Activated effector memory CD4-positive, alpha-beta T cell treated with Interleukin-2 at 50 U/mL for 16 hours (primary cell): ENCODE results near the gene RBMS3.
"Not testable (repeated sequence)": the region's sequence is repeated elsewhere in the genome, so short reads cannot be mapped to it uniquely, and the experiment has no call there.

Experiments
- DNase-seq: peaks from one replicate; pipeline ENCODE4 v3.0.0-alpha.2; 2020

The RBMS3 gene

DNA sequence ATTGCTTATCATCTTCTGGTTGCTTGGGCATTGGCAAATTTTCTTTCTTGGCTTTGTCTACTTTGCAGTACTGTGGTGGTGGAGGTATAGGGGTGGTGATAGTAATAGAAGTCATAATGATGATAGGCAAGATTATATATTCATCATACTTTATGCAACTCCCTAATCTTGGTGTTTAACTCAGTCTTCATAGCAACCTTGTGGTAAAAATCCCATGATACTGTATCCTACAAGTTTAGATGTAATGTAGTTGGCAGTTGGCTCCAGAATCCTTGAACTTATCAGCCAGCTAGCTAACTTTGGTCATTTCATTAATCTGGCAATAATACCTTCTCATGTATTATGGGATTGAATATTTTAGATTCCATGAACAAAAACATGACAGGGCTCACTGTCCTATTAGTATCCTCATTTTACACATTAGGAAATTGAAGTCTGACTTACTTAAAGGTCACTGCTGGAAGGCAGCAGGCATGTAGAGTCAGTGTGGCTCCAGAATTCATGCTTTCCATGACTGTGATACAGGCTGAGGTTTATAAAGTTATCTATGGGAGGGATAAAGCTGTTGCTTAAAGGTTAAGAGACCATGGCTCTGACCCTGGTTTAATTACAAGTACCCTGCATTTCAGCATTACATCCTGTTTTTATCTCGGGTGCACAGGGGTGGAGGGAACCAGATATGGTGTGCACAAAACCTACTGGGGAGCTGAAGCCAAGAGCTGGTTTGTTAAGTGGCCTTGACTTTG lies 33.3 kb downstream of the RBMS3 start:
- no peak for DNase-seq

GRCh38 chr3:29314727-29315088 lies 33.8 kb downstream of the RBMS3 start:
- DNase-seq, result no peak

- no peak for DNase-seq
These were observed 36.8 kb downstream of the RBMS3 start for GRCh38 chr3:29317659-29318173.

DNA sequence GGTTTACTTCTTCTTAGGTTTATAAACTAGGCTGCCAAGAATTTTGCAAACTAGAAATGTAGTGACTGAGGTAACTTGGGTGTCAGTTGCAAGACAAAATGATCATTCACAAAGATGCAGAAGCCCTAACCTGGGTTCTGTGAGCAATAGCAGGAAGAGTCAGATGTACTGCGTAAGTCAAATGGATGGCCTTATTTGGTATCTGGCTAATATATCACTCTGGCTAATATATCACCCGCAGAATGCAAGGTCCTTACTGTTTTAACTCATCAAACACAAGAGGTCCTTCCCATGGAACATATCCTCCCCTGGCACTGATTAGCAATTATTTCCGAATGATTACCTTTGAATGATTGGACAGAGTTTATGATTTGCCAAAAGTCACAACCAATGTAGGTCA lies 37.4 kb downstream of the RBMS3 start:
- no peak for DNase-seq

DNA sequence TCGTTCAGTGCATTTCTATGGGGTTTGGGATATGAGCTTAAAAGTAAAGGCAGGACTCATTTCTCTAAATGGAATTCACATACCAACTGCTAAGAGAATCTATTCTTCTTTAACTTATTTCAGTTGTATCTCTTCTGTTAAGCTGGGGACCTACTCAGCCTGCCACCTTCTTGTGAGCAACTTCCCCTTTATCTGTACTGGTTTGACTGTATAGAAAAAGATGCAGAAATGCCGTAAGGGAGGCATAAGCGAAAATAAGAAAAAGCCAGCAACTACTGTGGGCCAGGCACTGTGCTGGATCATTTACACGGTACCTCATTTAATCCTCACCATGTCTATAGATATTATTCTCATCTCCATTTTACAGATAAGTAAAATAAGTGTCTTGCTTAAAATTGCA lies 38.4 kb downstream of the RBMS3 start:
- DNase-seq, result no peak

DNA sequence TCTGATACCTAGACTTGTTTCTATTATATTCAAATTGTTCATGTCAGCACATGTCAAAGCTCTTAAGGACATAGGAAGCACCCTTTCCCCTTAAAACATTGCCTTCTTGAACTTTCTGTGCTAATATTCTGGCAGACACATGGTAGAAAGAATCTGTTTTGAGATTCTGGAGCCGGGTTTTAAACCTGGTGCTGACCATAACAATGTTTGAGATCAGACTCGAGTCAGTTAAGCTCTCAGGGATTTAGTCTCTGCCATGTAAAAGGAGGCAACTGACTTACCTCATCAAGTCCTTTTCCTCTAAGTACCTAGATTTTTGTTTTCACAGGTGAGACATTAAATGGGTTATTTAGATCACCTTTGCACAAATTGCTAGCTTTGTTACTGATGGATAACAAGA lies 38.9 kb downstream of the RBMS3 start:
- no peak for DNase-seq

- no peak for DNase-seq
These were observed 41.7 kb downstream of the RBMS3 start for GRCh38 chr3:29322586-29322985.

- no peak for DNase-seq
These were observed 43.3 kb downstream of the RBMS3 start for GRCh38 chr3:29324180-29324651.

DNA sequence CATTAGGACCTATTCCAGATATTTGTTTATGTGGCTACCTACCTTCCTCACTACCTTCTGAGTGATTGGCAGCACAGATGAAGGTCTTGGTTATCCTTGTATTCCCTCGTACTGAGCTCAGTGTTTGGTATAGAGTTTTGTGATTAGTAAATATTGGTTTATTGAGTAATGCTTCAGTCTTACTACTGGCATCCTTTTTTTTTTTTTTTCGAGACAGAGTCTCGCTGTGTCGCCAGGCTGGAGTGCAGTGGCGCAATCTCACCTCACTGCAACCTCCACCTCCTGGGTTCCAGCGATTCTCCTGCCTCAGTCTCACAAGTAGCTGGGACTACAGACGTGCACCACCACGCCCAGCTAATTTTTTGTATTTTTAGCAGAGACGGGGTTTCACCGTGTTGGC lies 45.7 kb downstream of the RBMS3 start:
- not testable (repeated sequence) for DNase-seq

DNA sequence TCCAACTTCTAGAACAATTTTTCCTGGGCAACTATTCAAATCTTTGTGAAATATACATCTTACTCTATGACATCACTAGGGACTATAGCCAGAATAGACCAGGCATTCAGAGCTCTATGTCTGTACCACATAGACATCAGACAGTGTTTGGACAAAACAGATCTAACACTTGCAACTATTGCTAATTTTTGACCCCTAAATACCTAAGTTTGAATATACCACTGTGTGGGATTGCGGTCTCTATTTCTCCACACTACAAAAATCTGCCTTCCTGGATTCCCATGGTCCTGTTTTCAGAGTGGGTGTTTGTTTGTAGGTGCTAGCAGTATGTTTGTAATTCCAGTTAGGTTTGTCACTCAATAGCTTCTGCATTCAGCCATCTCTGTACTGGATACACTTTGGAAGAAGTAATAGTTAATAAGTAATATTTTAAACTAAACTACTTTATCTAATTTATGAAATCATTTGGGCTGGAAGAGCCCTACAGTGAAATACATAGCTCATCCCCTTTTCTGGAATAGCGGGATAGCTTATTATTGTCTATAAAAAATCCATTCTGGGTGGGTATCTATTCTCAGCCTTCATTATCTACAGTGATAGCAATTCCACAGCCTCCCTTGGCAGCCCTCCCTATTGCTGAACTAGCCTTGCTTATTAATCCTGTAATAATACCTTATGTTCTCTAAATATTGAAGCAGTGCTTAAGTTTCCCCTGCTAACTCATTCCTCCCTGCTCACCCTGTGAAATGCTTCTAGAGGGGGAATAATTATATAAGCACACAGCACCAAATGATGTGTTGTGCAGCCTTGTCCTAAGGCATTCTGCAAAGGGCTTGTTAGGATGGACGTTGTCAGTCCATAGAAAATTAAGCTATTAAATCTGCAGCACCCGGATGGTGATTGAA lies 49.4 kb downstream of the RBMS3 start:
- no peak for DNase-seq

- DNase-seq, result no peak
These were observed 50.2 kb downstream of the RBMS3 start for GRCh38 chr3:29331035-29331434.

- no peak for DNase-seq
These were observed 50.8 kb downstream of the RBMS3 start for GRCh38 chr3:29331456-29332194.

GRCh38 chr3:29332195-29332637 lies 51.3 kb downstream of the RBMS3 start:
- no peak for DNase-seq

DNA sequence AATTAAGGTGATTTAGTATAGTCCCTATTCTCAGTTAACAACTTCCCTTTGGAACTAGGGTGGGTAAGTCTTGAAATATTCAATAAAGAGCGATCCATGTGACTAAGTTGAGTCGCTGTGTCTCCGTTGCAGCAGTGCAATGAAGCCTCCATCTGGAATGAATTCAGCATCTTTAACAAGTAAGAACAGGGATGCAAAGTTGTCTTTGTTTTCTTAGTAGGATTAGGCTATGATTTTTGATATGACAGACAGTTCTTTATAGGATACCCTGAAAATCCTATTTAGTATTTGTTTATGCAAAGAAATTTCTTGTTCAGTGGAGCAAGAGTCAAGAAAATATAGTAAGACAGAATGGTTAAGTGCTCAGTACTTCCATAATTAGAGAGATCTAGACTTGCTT lies 52.7 kb downstream of the RBMS3 start:
- DNase-seq, result no peak

- no peak for DNase-seq
These were observed 53.8 kb downstream of the RBMS3 start for GRCh38 chr3:29334706-29335105.

DNA sequence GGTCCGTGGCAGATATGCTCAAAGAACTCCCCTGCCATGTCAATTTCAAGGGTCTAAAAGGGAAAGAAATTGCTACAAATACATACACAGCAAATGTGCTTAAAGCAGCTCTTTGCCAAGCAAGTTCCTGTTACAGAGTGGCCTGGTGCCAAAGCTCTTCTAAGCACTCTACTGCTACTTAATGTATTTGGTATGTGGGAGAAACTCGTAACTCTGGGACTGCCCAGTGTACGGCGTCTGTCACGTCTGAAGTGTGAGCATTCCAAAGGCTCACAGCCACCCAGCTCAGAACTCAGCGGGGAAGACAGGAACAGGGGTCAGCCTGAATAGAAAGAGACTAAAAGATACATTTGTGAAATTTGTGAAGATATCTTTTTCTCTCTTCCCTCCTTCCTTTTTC lies 54.6 kb downstream of the RBMS3 start:
- DNase-seq, result no peak

GRCh38 chr3:29335943-29336342 lies 55.1 kb downstream of the RBMS3 start:
- DNase-seq, result no peak

- DNase-seq, result no peak
These were observed 56.7 kb downstream of the RBMS3 start for GRCh38 chr3:29337565-29337964.

DNA sequence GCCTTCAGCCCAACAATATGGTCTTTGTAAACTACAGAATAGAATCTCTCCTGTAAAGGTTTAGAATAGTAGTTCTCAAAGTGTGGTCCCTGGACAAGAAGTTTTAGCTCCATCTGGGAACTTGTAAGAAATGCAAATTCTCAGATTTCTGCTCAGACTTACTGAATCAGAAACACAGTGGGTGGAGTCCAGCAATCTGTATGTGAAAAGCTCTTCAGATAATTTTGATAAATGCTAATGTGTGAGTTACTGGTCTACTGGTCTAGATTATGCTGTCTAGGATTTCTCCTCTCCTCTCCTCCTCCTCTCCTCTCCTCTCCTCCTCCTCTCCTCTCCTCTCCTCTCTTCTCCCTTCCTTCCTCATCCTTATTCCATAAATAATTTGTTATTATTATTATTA lies 57.5 kb downstream of the RBMS3 start:
- no peak for DNase-seq

DNA sequence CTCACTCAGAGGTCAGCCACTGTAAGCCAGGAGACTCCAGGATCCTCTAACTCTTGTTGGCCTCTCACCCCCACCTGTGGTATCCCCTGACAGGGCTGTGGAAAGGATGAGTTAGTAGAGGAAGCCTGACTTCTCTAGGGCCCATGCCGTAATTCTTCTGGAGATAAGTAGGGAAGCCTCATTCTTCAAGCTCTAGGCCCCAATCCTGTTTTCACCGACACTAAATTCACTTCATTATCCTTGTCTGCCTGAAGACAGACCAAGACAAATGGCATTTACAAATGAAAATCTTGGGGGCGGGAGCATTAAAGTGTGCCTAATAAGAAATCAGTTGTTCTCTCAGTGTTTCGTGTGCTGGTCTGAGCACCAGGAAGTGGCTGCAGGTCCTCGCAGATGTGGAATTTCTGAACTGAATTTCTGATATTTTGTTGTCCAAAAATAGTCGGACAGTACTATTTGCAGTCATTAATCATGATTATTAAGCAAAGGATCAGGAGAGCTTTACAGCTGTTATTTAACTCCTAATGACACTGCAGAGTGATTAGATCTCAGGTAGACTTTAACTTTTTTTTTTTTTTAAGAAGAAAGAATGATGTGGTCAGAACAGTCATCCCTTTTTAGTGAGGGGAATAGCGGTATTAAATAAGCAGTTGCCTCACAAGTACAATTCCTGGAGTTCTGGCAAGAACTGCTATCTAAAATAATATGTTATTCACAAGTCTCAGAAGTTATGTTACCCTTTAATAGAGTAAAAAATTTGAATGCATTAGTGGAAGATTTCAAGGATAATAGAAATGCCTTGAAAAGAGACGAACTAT lies 58.4 kb downstream of the RBMS3 start:
- DNase-seq, result no peak

DNA sequence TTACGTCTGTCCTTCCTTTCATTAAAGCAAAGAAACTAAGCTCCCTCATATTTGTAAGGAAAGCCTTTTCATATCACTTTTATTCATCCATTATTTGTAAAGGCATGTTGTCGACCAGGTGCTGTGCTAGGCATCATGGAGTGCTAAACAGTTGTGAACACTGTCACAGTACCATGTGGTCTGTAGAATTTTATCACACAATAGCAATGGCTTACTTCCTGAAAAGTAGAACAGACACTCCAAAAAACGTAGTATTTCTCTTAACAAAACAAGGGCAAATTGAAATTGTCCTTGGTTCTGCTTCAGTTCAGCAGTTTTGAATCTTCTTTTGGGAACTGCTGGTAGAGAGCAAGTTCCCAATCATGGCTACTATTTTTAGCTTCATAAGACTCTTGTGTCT lies 63.3 kb downstream of the RBMS3 start:
- no peak for DNase-seq

- no peak for DNase-seq
These were observed 64.1 kb downstream of the RBMS3 start for GRCh38 chr3:29344935-29345334.
